OCI-LY7 (cell line): ENCODE data around the gene MUL1.

Experiments used
- EZH2phosphoT487 ChIP-seq: fragments of 200-600 bp; sonication (generic); IDR thresholded peaks from 2 replicates; pipeline ENCODE4 v1.6.1; 2018; ENCODE audit warnings: low read depth, borderline replicate concordance, mild to moderate bottlenecking, mixed run types, antibody characterized with exemption, low read length, moderate library complexity, mixed read lengths
- TF ChIP-seq, protein P1 (sequence below): fragments of 200-600 bp; sonication (generic); conservative IDR thresholded peaks from 2 replicates; pipeline ENCODE4 v1.5.1; 2014; ENCODE audit warnings: mild to moderate bottlenecking, antibody characterized with exemption, low read length, moderate library complexity, mixed read lengths

- TF ChIP-seq, protein P1, sequence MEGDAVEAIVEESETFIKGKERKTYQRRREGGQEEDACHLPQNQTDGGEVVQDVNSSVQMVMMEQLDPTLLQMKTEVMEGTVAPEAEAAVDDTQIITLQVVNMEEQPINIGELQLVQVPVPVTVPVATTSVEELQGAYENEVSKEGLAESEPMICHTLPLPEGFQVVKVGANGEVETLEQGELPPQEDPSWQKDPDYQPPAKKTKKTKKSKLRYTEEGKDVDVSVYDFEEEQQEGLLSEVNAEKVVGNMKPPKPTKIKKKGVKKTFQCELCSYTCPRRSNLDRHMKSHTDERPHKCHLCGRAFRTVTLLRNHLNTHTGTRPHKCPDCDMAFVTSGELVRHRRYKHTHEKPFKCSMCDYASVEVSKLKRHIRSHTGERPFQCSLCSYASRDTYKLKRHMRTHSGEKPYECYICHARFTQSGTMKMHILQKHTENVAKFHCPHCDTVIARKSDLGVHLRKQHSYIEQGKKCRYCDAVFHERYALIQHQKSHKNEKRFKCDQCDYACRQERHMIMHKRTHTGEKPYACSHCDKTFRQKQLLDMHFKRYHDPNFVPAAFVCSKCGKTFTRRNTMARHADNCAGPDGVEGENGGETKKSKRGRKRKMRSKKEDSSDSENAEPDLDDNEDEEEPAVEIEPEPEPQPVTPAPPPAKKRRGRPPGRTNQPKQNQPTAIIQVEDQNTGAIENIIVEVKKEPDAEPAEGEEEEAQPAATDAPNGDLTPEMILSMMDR, result no peak
- no peak for TF ChIP-seq EZH2phosphoT487
Observed at GRCh38 chr1:20526267-20526666, 18.3 kb upstream of the MUL1 start.
